OCI-LY1 (cell line): ENCODE results near the gene TRAPPC12.
"Not testable (repeated sequence)": the region's sequence is repeated elsewhere in the genome, so short reads cannot be mapped to it uniquely, and the experiment has no call there.

Experiments
- H2AFZ ChIP-seq: fragments of 200-600 bp; sonication (generic), shearing (Covaris generic); 2 replicates; pipeline ENCODE4 v1.6.0; 2014; ENCODE audit warnings: antibody characterized with exemption, mild to moderate bottlenecking, low read length
- H3F3A ChIP-seq: fragments of 200-600 bp; sonication (generic), shearing (Covaris generic); 2 replicates; pipeline ENCODE4 v1.6.0; 2014; ENCODE audit warnings: mild to moderate bottlenecking, antibody characterized with exemption, low read length, moderate library complexity; ENCODE audit not compliant: insufficient read depth
- H3K27ac ChIP-seq: fragments of 200-600 bp; sonication (generic); 2 replicates; pipeline ENCODE4 v1.5.1; 2014; ENCODE audit warnings: low read length, mixed run types, mild to moderate bottlenecking, low read depth; ENCODE audit not compliant: poor library complexity, severe bottlenecking
- H3K27me3 ChIP-seq: fragments of 200-600 bp; sonication (generic); 2 replicates; pipeline ENCODE4 v1.6.0; 2014; ENCODE audit warnings: antibody characterized with exemption, mild to moderate bottlenecking, low read length, moderate library complexity; ENCODE audit not compliant: insufficient read depth
- H3K36me3 ChIP-seq: fragments of 200-600 bp; sonication (generic); 2 replicates; pipeline ENCODE4 v1.6.1; 2014; ENCODE audit warnings: mild to moderate bottlenecking, antibody characterized with exemption, low read length, moderate library complexity, mixed read lengths; ENCODE audit not compliant: insufficient read depth
- H3K4me1 ChIP-seq: fragments of 200-600 bp; sonication (generic); 2 replicates; pipeline ENCODE4 v1.5.1; 2014; ENCODE audit warnings: mild to moderate bottlenecking, low read length, moderate library complexity; ENCODE audit not compliant: insufficient read depth, severe bottlenecking
- H3K4me2 ChIP-seq: fragments of 200-600 bp; sonication (generic), shearing (Covaris generic); 2 replicates; pipeline ENCODE4 v1.6.1; 2014; ENCODE audit warnings: low read length
- H3K4me3 ChIP-seq: fragments of 200-600 bp; sonication (generic); 2 replicates; pipeline ENCODE4 v1.5.1; 2014; ENCODE audit warnings: low read length, low read depth, mild to moderate bottlenecking, mixed read lengths; ENCODE audit not compliant: poor library complexity, severe bottlenecking
- H3K79me2 ChIP-seq: fragments of 200-600 bp; shearing (Covaris generic); 2 replicates; pipeline ENCODE4 v1.6.1; 2016; ENCODE audit warnings: mixed run types, low read length, mixed read lengths; ENCODE audit not compliant: insufficient read depth
- H3K9ac ChIP-seq: fragments of 200-600 bp; sonication (generic), shearing (Covaris generic); 2 replicates; pipeline ENCODE4 v1.6.1; 2014; ENCODE audit warnings: mild to moderate bottlenecking, low read length, mixed read lengths
- H3K9me2 ChIP-seq: fragments of 200-600 bp; sonication (generic), shearing (Covaris generic); 2 replicates; pipeline ENCODE4 v1.6.1; 2014; ENCODE audit warnings: low read depth, mild to moderate bottlenecking, low read length, mixed read lengths
- H3K9me3 ChIP-seq: fragments of 200-600 bp; shearing (Covaris generic); 2 replicates; pipeline ENCODE4 v1.6.1; 2014; ENCODE audit warnings: low read length, mixed read lengths
- H4K20me1 ChIP-seq: fragments of 200-600 bp; sonication (generic), shearing (Covaris generic); 2 replicates; pipeline ENCODE4 v1.6.0; 2016; ENCODE audit warnings: mild to moderate bottlenecking, low read length; ENCODE audit not compliant: insufficient read depth
- EZH2 ChIP-seq: fragments of 200-600 bp; sonication (generic), shearing (Covaris generic); IDR thresholded peaks from 2 replicates; pipeline ENCODE4 v1.8.0; 2017; ENCODE audit warnings: borderline replicate concordance, mixed run types, mild to moderate bottlenecking, antibody characterized with exemption, low read length, moderate library complexity, mixed read lengths
- TF ChIP-seq, protein P1 (sequence below): fragments of 200-600 bp; sonication (generic), shearing (Covaris generic); IDR thresholded peaks from 2 replicates; pipeline ENCODE4 v1.5.1; 2017; ENCODE audit warnings: mild to moderate bottlenecking, antibody characterized with exemption, low read length, moderate library complexity, mixed read lengths

The TRAPPC12 gene

DNA sequence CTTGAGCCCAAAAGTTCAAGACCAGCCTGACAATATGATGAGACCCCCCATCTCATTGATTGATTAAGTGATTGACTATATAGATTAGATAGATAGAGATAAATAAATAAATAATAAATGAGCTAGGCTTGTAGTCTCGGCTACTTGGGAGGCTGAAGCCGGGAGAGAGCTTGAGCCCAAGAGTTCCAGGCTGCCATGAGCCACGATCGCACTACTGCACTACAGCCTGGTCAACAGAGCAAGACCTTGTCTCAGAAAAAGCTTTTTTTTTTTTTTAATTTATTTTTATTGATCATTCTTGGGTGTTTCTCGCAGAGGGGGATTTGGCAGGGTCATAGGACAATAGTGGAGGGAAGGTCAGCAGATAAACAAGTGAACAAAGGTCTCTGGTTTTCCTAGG, 14.3 kb upstream of the TRAPPC12 start:
- Histone ChIP-seq H3K27me3 (no peaks in the 10 kb centered on the region), H3K4me2 (no peak overlapping the region), H4K20me1 (no peaks in the 10 kb centered on the region), H3K79me2 (peaks cover 46% of the 10 kb centered on the region), H3K36me3 (peaks cover 13% of the 10 kb centered on the region), H3K27ac (no peak overlapping the region), H3K9ac (no peak overlapping the region), H3K4me1 (peaks cover 8% of the 10 kb centered on the region), H2AFZ (no peak overlapping the region), H3F3A (no peaks in the 10 kb centered on the region), H3K9me2 (no peaks in the 10 kb centered on the region), H3K4me3 (no peak overlapping the region), H3K9me3 (no peaks in the 10 kb centered on the region)
- TF ChIP-seq, protein P1, sequence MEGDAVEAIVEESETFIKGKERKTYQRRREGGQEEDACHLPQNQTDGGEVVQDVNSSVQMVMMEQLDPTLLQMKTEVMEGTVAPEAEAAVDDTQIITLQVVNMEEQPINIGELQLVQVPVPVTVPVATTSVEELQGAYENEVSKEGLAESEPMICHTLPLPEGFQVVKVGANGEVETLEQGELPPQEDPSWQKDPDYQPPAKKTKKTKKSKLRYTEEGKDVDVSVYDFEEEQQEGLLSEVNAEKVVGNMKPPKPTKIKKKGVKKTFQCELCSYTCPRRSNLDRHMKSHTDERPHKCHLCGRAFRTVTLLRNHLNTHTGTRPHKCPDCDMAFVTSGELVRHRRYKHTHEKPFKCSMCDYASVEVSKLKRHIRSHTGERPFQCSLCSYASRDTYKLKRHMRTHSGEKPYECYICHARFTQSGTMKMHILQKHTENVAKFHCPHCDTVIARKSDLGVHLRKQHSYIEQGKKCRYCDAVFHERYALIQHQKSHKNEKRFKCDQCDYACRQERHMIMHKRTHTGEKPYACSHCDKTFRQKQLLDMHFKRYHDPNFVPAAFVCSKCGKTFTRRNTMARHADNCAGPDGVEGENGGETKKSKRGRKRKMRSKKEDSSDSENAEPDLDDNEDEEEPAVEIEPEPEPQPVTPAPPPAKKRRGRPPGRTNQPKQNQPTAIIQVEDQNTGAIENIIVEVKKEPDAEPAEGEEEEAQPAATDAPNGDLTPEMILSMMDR, result no peak
- no peak for TF ChIP-seq EZH2

DNA sequence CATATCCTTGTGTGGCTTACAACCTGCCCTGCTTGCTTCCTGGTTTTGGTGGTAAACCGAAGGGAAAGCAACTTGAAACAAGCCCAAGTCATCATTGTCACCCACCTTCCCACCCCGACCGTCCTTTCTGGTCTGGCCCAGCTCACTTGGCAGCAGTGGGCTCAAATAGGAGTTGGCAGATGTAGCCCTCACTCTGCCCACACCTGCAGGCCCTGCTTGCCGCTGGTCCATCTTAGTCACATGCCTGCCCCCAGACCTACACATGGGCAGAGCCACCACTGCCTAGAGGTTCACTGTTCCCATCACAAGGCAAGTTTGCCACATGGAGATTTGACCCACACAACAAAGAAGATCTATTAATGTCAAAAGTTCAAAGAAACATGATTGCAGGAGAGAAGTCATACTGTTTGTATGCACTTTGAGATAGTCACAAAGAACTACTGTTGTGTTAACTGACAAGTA, 11.2 kb upstream of the TRAPPC12 start:
- no peak overlapping the region for H3K27ac ChIP-seq
- H3K27me3 ChIP-seq, result no peaks in the 10 kb centered on the region
- no peaks in the 10 kb centered on the region for H3F3A ChIP-seq
- H3K9ac ChIP-seq, result no peak overlapping the region
- H3K4me2 ChIP-seq, result no peak overlapping the region
- H3K9me2 ChIP-seq, result no peaks in the 10 kb centered on the region
- TF ChIP-seq, protein P1, result no peak
- no peak for TF ChIP-seq EZH2
- no peaks in the 10 kb centered on the region for H3K9me3 ChIP-seq
- H3K36me3 ChIP-seq, result peaks cover 13% of the 10 kb centered on the region
- no peaks in the 10 kb centered on the region for H3K4me1 ChIP-seq
- no peak overlapping the region for H2AFZ ChIP-seq
- peaks cover 41% of the 10 kb centered on the region for H3K79me2 ChIP-seq
- H4K20me1 ChIP-seq, result no peaks in the 10 kb centered on the region
- no peak overlapping the region for H3K4me3 ChIP-seq

DNA sequence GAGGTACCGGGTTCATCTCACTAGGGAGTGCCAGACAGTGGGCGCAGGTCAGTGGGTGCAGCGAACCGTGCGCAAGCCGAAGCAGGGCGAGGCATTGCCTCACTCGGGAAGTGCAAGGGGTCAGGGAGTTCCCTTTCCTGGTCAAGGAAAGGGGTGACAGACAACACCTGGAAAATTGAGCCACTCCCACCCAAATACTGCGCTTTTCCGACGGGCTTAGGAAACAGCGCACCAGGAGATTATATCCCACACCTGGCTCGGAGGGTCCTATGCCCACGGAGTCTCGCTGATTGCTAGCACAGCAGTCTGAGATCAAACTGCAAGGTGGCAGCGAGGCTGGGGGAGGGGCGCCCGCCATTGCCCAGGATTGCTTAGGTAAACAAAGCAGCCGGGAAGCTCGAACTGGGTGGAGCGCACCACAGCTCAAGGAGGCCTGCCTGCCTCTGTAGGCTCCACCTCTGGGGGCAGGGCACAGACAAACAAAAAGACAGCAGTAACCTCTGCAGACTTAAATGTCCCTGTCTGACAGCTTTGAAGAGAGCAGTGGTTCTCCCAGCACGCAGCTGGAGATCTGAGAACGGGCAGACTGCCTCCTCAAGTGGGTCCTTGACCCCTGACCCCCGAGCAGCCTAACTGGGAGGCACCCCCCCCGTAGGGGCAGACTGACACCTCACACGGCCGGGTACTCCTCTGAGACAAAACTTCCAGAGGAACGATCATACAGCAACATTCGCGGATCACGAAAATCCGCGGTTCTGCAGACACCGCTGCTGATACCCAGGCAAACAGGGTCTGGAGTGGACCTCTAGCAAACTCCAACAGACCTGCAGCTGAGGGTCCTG, 9.9 kb upstream of the TRAPPC12 start:
- H3K27ac ChIP-seq, H3K9me2 ChIP-seq, H3K4me1 ChIP-seq, H3K4me2 ChIP-seq, H2AFZ ChIP-seq, H3K9ac ChIP-seq, H3K4me3 ChIP-seq, H3K27me3 ChIP-seq, H3F3A ChIP-seq, H3K9me3 ChIP-seq, H4K20me1 ChIP-seq: not testable (repeated sequence)
- Histone ChIP-seq H3K36me3 (peaks cover 13% of the 10 kb centered on the region), H3K79me2 (peaks cover 33% of the 10 kb centered on the region)

DNA sequence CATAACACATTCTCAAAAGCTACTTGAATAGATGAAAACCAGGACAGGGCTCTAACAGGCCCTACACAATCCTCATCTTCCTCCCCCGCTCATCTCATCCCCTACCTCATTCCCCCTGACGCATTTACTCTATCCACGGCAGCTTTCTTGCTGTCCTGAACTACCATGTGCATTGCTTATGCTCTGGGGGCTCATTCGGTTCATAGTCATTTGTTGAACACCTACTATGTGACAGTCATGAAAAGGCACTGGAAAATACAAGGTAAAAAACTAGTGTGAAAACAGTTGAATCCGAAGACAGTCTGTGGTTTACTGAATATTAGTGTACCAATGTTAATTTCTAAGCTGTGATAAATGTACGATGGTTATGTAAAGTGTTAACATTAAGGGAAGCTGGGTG, 2.7 kb upstream of the TRAPPC12 start:
- H3K9me3 ChIP-seq, result no peaks in the 10 kb centered on the region
- peak overlapping the region; percentile 84 for H3K9ac ChIP-seq
- H4K20me1 ChIP-seq, result no peaks in the 10 kb centered on the region
- peak overlapping the region; percentile 85 for H3K4me2 ChIP-seq
- no peaks in the 10 kb centered on the region for H3K27me3 ChIP-seq
- H3K79me2 ChIP-seq, result peaks cover 34% of the 10 kb centered on the region
- H3K9me2 ChIP-seq, result no peaks in the 10 kb centered on the region
- H3K4me1 ChIP-seq, result peaks cover 42% of the 10 kb centered on the region
- H3K36me3 ChIP-seq, result peaks cover 14% of the 10 kb centered on the region
- H3K4me3 ChIP-seq, result peak overlapping the region; percentile 84
- H2AFZ ChIP-seq, result no peak overlapping the region
- no peak overlapping the region for H3K27ac ChIP-seq
- no peak for TF ChIP-seq EZH2
- TF ChIP-seq, protein P1, result no peak
- H3F3A ChIP-seq, result no peaks in the 10 kb centered on the region
